Astrocyte of the spinal cord (primary cell): ENCODE results near the gene ADD2.
A peak's percentile ranks its signal among the peaks of the same experiment; 100 is the strongest.

Source experiments
- DNase-seq: peaks from one replicate; pipeline ENCODE4 v3.0.0; 2011; ENCODE audit warnings: low read depth, low spot score
- H3K4me3 ChIP-seq: 2 replicates; pipeline ENCODE4 v1.5.1; 2011; ENCODE audit warnings: low read depth, mild to moderate bottlenecking, low read length, moderate library complexity
- in situ Hi-C: cut with HindIII; loops from 2 replicates; pipeline ENCODE4 v1.10.0; 2017; ENCODE audit warnings: low sequenced_read_pairs
- TF ChIP-seq, protein P1 (sequence below): IDR thresholded peaks from 2 replicates; pipeline ENCODE4 v1.5.1; 2012; ENCODE audit warnings: low read depth, mild to moderate bottlenecking, low read length, inconsistent platforms

ADD2 gene, protein sequence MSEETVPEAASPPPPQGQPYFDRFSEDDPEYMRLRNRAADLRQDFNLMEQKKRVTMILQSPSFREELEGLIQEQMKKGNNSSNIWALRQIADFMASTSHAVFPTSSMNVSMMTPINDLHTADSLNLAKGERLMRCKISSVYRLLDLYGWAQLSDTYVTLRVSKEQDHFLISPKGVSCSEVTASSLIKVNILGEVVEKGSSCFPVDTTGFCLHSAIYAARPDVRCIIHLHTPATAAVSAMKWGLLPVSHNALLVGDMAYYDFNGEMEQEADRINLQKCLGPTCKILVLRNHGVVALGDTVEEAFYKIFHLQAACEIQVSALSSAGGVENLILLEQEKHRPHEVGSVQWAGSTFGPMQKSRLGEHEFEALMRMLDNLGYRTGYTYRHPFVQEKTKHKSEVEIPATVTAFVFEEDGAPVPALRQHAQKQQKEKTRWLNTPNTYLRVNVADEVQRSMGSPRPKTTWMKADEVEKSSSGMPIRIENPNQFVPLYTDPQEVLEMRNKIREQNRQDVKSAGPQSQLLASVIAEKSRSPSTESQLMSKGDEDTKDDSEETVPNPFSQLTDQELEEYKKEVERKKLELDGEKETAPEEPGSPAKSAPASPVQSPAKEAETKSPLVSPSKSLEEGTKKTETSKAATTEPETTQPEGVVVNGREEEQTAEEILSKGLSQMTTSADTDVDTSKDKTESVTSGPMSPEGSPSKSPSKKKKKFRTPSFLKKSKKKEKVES

DNA sequence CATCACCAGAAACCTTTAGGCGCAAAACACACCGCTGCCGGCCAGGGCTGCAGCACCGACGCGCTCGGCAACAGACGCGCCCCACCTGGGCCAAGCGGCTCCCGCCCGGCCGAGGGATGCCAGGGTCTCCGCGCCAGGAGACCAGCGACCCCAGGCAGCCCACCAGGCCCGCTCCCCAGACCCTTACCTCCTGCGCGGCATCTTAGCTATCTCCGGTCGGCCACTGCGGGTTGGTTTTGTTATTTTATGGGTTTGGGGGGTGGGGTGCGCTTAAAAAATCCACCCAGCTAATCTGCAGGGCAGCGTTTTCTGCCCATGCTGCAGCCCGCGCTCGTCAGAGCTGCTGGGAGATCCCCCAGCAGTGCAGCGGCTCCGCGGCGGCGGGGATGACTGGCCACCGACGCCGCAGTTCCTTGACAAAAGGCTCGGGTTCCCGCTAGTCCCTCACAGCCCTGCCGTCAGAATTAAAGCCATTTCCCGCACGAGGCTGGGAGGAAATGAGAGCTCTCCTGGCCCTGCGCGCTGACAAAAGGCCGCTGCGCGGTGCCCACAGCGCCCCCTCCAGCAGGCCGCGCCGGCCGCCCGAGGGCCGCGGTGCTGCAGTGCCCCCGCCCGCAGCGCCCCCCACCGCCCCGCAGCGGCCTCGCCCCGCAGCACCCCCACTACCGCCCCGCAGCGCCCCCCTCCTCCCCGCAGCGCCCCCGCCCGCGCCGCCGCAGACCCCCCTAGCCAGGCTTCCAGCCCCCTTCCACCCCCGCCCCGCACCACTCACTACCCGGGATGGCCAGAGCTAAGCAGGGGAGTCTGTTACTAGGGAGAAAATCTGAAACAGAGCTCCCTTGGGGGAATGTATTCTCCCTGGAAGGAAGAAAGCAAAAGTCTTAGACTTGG, at the start of gene ADD2:
Gene ADD2 (minus strand): TSS at position 502 of the 891 bp plus-strand sequence. CDS start 61,792 bp downstream, outside the sequence.
- TF ChIP-seq, protein P1, sequence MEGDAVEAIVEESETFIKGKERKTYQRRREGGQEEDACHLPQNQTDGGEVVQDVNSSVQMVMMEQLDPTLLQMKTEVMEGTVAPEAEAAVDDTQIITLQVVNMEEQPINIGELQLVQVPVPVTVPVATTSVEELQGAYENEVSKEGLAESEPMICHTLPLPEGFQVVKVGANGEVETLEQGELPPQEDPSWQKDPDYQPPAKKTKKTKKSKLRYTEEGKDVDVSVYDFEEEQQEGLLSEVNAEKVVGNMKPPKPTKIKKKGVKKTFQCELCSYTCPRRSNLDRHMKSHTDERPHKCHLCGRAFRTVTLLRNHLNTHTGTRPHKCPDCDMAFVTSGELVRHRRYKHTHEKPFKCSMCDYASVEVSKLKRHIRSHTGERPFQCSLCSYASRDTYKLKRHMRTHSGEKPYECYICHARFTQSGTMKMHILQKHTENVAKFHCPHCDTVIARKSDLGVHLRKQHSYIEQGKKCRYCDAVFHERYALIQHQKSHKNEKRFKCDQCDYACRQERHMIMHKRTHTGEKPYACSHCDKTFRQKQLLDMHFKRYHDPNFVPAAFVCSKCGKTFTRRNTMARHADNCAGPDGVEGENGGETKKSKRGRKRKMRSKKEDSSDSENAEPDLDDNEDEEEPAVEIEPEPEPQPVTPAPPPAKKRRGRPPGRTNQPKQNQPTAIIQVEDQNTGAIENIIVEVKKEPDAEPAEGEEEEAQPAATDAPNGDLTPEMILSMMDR, result no peak
- in situ Hi-C loops, result no loop called here
- peak; percentile 10 for DNase-seq
- peak within 1 kb of the TSS; percentile 20 for H3K4me3 ChIP-seq

DNA sequence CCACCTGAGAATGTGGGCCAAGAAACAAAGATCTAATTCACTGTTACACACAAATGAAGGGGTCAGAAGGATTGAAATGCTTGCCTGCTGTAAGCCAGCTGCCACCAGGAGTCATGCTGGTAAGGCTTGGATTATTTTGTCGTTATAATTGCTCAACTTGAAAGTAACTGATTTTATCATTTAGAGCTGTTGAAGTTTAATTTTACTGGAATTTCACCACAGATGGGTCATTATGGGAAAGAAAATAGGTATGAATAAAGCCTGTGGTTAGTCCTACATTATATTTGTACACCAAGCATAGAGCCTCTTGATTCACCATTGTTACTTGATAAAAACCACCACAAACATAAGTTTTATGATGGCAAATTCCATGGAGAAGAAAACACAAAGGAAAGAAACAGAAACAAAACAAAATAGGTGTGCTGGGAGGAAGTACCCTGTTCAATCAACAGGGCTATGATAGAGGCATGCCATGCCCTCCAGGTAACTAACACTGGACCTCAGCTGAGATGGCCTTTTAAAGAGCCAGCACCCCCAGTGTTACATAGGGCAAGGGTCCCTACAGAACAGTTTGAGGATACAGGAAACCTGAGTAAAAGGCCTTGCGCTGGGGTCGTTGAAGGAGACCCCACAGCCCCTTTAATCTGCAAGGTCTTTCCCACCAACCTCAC, 49.4 kb upstream of the ADD2 start:
- in situ Hi-C loops, result no loop called here
- DNase-seq, result no peak
- no peak overlapping the region for H3K4me3 ChIP-seq
- TF ChIP-seq, protein P1, result no peak

DNA sequence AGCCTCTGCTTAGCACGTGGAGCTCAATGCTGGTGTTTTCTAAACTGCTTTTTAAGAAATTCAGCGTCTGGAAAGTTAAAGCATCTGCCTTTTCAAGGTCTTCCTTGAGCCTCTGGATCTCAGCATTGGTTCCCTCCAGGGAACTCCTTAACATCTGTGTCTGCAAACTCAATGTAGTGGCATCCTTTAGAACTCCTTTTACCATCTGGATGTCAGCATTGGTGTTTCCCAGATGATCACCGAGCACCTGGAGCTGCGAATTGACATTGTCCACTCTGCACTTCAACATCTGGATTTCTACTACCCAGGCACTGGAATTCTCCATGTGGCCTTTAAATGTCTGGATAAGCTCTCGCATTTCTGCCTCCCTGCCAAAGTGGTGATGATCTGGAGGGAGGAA, 48.7 kb upstream of the ADD2 start:
- TF ChIP-seq, protein P1, result no peak
- in situ Hi-C loops, result no loop called here
- no peak for DNase-seq
- no peak overlapping the region for H3K4me3 ChIP-seq

DNA sequence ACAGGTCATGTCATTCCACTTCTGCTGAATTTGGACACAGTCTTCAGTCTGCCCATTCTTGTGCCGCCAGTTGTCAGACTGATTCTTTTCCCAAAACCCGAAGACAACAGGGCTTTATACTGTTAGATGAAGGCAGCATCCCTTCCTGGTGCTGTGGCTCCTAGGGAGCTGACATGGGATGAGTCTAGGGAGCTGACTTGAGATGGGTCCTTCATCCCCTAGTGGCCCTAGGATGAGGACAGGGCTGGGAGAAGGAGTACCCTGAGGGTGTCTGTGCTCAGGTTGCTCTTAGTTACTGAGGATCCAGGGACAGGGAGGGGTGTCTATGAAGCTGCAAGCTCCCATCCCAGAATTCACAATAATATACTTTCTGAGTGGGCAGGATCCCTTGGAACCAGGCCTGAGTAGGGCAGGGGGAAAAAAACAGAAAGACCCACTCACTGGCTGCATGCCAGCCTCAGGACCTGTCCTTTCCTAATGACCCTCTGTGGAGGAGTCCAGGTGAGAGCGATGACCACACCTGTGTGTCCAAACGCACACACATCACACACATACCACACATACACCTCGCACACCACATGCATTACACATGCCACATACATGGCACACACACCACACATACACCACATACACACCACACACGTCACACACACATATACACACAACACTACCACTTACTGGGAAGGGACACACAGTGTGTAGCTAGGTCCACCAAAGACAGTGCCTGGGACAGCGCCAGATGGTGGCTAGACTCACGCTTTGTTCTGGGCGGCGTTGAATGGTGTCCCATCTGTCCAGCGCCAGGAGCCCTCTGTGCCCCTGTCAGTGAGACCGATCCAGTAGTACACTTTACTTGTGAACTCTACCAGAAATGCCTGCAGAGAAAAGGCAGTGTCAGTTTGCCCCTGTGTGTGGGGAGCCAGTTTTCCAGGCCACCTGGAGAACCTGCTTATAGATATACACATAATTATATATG, 41.3 kb upstream of the ADD2 start:
- TF ChIP-seq, protein P1, result no peak
- in situ Hi-C loops, result no loop called here
- no peak overlapping the region for H3K4me3 ChIP-seq
- no peak for DNase-seq

DNA sequence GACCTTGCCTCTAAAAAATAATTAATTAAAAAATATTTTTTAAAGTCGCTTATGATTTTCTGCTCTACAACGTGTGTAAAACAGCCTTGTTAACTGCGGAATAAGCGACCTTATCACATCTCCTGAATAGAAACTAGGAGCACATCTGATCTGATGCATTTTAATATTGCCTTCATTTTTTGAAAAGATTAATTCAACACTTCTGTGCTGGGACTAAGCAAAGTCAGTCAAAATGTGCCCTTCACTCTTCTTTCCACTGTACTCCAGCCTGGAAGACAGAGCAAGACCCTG, 39.8 kb upstream of the ADD2 start:
- in situ Hi-C loops, result no loop called here
- TF ChIP-seq, protein P1, result no peak
- no peak overlapping the region for H3K4me3 ChIP-seq
- DNase-seq, result no peak
